ENCODE measurements around the gene PPP1R3E. TPM values are rescaled to one million over a fixed set of nuclear protein-coding genes. Genes with fewer than 3 reads are reported as not detected.

Gene PPP1R3E
- total and polyA plus RNA-seq, 7 experiments from 2014 or later, result 1.6 to 138 (median 47.8) TPM

GRCh38 chr14:23294734-23295561 lies 7.7 kb downstream of the PPP1R3E start:
- peak overlapping the region; percentile 51 for H3K27ac ChIP-seq (ENCODE audit: low read depth, low read length)
- intact Hi-C loops (cut with micrococcal nuclease), result loop anchor here (1.0 to 2.0 kb wide), 3 partner anchors 9 to 226 kb away; partner anchors contain the start of gene HOMEZ (in 2 of the 2)

DNA sequence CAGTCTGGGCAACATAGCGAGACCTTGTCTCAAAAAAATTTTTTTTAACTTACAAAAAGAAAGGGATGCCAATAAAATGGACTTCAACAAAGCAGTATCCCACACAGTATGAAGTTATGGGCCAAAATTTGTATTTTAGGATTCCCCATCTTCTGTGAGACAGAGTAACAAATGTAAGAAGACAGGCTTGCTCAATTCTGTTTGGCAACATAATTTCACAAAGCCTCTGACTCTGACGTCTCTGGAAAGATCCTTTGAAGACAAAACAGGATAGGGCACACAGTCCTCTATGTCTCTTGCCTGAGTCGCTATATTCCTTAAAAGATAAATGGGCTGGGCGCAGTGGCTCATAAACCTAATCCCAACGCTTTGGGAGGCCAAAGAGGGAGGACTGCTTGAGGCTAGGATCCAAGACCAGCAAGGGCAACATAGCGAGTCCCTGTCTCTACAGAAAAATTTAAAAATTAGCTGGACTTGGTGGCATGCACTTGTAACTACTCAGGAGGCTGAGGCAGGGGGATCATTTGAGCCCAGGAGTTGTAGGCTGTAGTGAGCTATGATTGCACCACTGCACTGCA lies 15.7 kb downstream of the PPP1R3E start:
- H3K27me3 Mint-ChIP-seq, result no peaks in the 10 kb centered on the region
- Histone ChIP-seq H3K9me3 (ENCODE audit: control insufficient read depth in 2 of 3, low read length in 3 of 3) (no peaks in the 10 kb centered on the region), H3K4me3 (ENCODE audit: low read length) (peak overlapping the region; percentile 84), H3K27ac (ENCODE audit: low read depth, low read length) (peak overlapping the region; percentile 89), H3K27me3 (ENCODE audit: control insufficient read depth in 2 of 2, insufficient read depth in 2 of 2, low read length in 2 of 2) (no peaks in the 10 kb centered on the region), H3K4me1 (ENCODE audit: control insufficient read depth in 2 of 2, insufficient read depth in 2 of 2, low read length in 2 of 2) (peaks cover 3 to 6% of the 10 kb centered on the region in 2 donors), H3K36me3 (ENCODE audit: control insufficient read depth in 2 of 3, insufficient read depth in 3 of 3, low read length in 3 of 3) (peaks cover 0 to 8% (median 0%) of the 10 kb centered on the region in 3 experiments)
- CTCF ChIA-PET, result interaction anchor here (0.6 to 2.5 kb wide), 6 partner anchors 9 to 24 kb away, joined by 3 to 13 read pairs (median 6); no protein-coding TSS in a partner anchor
- peak overlapping the region; percentile 83 to 98 (median 92) for H3K27ac Mint-ChIP-seq
- H3K4me3 Mint-ChIP-seq, result peak overlapping the region; percentile 92 to 100 (median 96)
- H3K4me1 Mint-ChIP-seq, result peaks cover 15 to 37% (median 30%) of the 10 kb centered on the region in 7 donors
- no peak for ATAC-seq
- intact Hi-C loops (cut with micrococcal nuclease), result loop anchor here (1.0 kb wide), 6 partner anchors 8 to 269 kb away; partner anchors contain the start of genes ACIN1 (in 2 of the 2), C14orf119 (in 2 of the 2), PABPN1 (in 2 of the 2) and NGDN (in 1 of the 2)
- peaks cover 0 to 1% (median 0%) of the 10 kb centered on the region in 5 donors for H3K36me3 Mint-ChIP-seq
- H3K9me3 Mint-ChIP-seq, result no peaks in the 10 kb centered on the region
- POLR2A ChIA-PET, result interaction anchor here (0.7 to 10.7 kb wide), 11 partner anchors 7 to 357 kb away, joined by 3 to 135 read pairs (median 3); partner anchors contain the start of genes ACIN1, C14orf119, PABPN1 and PPP1R3E
- no peak for DNase-seq

More at GRCh38 chr14:23294734-23295561, 7.7 kb downstream of the PPP1R3E start:
- ChIA-PET POLR2A (interaction anchor here (1.0 to 10.7 kb wide), 9 partner anchors 6 to 273 kb away, joined by 3 to 135 read pairs (median 6); partner anchors contain the start of genes ACIN1, BCL2L2, HOMEZ and PABPN1), CTCF (interaction anchor here (0.7 to 3.4 kb wide), 11 partner anchors 9 to 1845 kb away, joined by 3 to 13 read pairs (median 4); partner anchors contain the start of gene HOMEZ)
- no peaks in the 10 kb centered on the region for H3K9me3 ChIP-seq (ENCODE audit: control insufficient read depth in 2 of 3, low read length in 3 of 3)
- peaks cover 0 to 11% (median 0%) of the 10 kb centered on the region in 5 donors for H3K36me3 Mint-ChIP-seq
- peak; percentile 38 to 77 (median 66) for DNase-seq
- peaks cover 12 to 31% (median 28%) of the 10 kb centered on the region in 7 donors for H3K4me1 Mint-ChIP-seq
- peak overlapping the region; percentile 3 to 87 (median 60) for H3K4me3 Mint-ChIP-seq
- H3K27ac Mint-ChIP-seq, result peak overlapping the region; percentile 35 to 96 (median 76)
- H3K4me3 ChIP-seq (ENCODE audit: low read length), result no peak overlapping the region
- ATAC-seq, result peak; percentile 97
- no peaks in the 10 kb centered on the region for H3K27me3 Mint-ChIP-seq
- H3K9me3 Mint-ChIP-seq, result peaks cover 0 to 5% (median 0%) of the 10 kb centered on the region in 11 donors
- peaks cover 0 to 11% of the 10 kb centered on the region in 2 donors for H3K4me1 ChIP-seq (ENCODE audit: control insufficient read depth in 2 of 2, insufficient read depth in 2 of 2, low read length in 2 of 2)
- H3K27me3 ChIP-seq (ENCODE audit: control insufficient read depth in 2 of 2, insufficient read depth in 2 of 2, low read length in 2 of 2), result no peaks in the 10 kb centered on the region
- peaks cover 0 to 14% (median 0%) of the 10 kb centered on the region in 3 experiments for H3K36me3 ChIP-seq (ENCODE audit: control insufficient read depth in 2 of 3, insufficient read depth in 3 of 3, low read length in 3 of 3)

- Histone ChIP-seq H3K27ac (ENCODE audit: low read depth, low read length) (peak within 1 kb of the TSS; percentile 89), H3K4me3 (ENCODE audit: low read length) (peak within 1 kb of the TSS; percentile 84), H3K36me3 (ENCODE audit: control insufficient read depth in 2 of 3, insufficient read depth in 3 of 3, low read length in 3 of 3) (peaks cover 0 to 8% (median 0%) of the 10 kb centered on the region in 3 experiments), H3K27me3 (ENCODE audit: control insufficient read depth in 2 of 2, insufficient read depth in 2 of 2, low read length in 2 of 2) (no peaks in the 10 kb centered on the region), H3K9me3 (ENCODE audit: control insufficient read depth in 2 of 3, low read length in 3 of 3) (no peaks in the 10 kb centered on the region), H3K4me1 (ENCODE audit: control insufficient read depth in 2 of 2, insufficient read depth in 2 of 2, low read length in 2 of 2) (peaks cover 3 to 6% of the 10 kb centered on the region in 2 donors)
- intact Hi-C loops (cut with micrococcal nuclease), result loop anchor here (1.0 kb wide), 6 partner anchors 9 to 270 kb away; partner anchors contain the start of genes ACIN1 (in 2 of the 2), C14orf119 (in 2 of the 2), PABPN1 (in 2 of the 2) and NGDN (in 1 of the 2)
- Mint-ChIP-seq H3K9me3 (no peaks in the 10 kb centered on the region), H3K4me3 (peak within 1 kb of the TSS; percentile 92 to 100 (median 96)), H3K4me1 (peaks cover 15 to 37% (median 30%) of the 10 kb centered on the region in 7 donors), H3K36me3 (peaks cover 0 to 1% (median 0%) of the 10 kb centered on the region in 5 donors), H3K27ac (peak within 1 kb of the TSS; percentile 83 to 98 (median 93)), H3K27me3 (no peaks in the 10 kb centered on the region)
- ATAC-seq, result peak; percentile 99
- peak; percentile 89 to 97 (median 94) for DNase-seq
- ChIA-PET POLR2A (interaction anchor here (0.7 to 10.7 kb wide), 15 partner anchors 8 to 1551 kb away, joined by 3 to 135 read pairs (median 3); partner anchors contain the start of genes ACIN1, C14orf119, PABPN1 and PPP1R3E), CTCF (interaction anchor here (0.6 to 2.5 kb wide), 8 partner anchors 9 to 35 kb away, joined by 3 to 13 read pairs (median 4); partner anchors contain the start of gene PABPN1)
These were observed 16.4 kb downstream of the PPP1R3E start, which contains the start of gene HOMEZ for GRCh38 chr14:23286020-23286901. Gene HOMEZ, minus strand, starts transcription at chr14:23286132. Its CDS starts 180 bp downstream, at chr14:23285952.

- Histone ChIP-seq H3K9me3 (ENCODE audit: control insufficient read depth in 2 of 3, low read length in 3 of 3) (no peaks in the 10 kb centered on the region), H3K36me3 (ENCODE audit: control insufficient read depth in 2 of 3, insufficient read depth in 3 of 3, low read length in 3 of 3) (peaks cover 0 to 8% (median 0%) of the 10 kb centered on the region in 3 experiments), H3K4me3 (ENCODE audit: low read length) (peak overlapping the region; percentile 84), H3K27me3 (ENCODE audit: control insufficient read depth in 2 of 2, insufficient read depth in 2 of 2, low read length in 2 of 2) (no peaks in the 10 kb centered on the region), H3K27ac (ENCODE audit: low read depth, low read length) (peak overlapping the region; percentile 89), H3K4me1 (ENCODE audit: control insufficient read depth in 2 of 2, insufficient read depth in 2 of 2, low read length in 2 of 2) (peaks cover 3 to 6% of the 10 kb centered on the region in 2 donors)
- peak overlapping the region; percentile 76 to 94 (median 90) for H3K27ac Mint-ChIP-seq
- ChIA-PET POLR2A (interaction anchor here (0.6 to 10.7 kb wide), 12 partner anchors 9 to 1551 kb away, joined by 3 to 135 read pairs (median 4); partner anchors contain the start of genes ACIN1, C14orf119, PABPN1 and PPP1R3E), CTCF (interaction anchor here (1.0 to 2.5 kb wide), 6 partner anchors 10 to 35 kb away, joined by 3 to 13 read pairs (median 4); partner anchors contain the start of gene PABPN1)
- H3K4me3 Mint-ChIP-seq, result peak overlapping the region; percentile 90 to 100 (median 96)
- H3K36me3 Mint-ChIP-seq, result peaks cover 0 to 1% (median 0%) of the 10 kb centered on the region in 5 donors
- H3K9me3 Mint-ChIP-seq, result no peaks in the 10 kb centered on the region
- DNase-seq (peak in 1 of 9 donors; percentile 40), ATAC-seq (peak; percentile 22)
- intact Hi-C loops (cut with micrococcal nuclease), result loop anchor here (1.0 kb wide), 6 partner anchors 10 to 271 kb away; partner anchors contain the start of genes ACIN1 (in 2 of the 2), C14orf119 (in 2 of the 2), PABPN1 (in 2 of the 2) and NGDN (in 1 of the 2)
- peaks cover 15 to 37% (median 30%) of the 10 kb centered on the region in 7 donors for H3K4me1 Mint-ChIP-seq
- H3K27me3 Mint-ChIP-seq, result no peaks in the 10 kb centered on the region
These were observed 17.1 kb downstream of the PPP1R3E start for GRCh38 chr14:23285530-23286019.
